Ishikawa (cell line): Measurements from ENCODE around the gene OTUD1.

ENCODE experiments used
- CEBPB ChIP-seq: IDR thresholded peaks from 2 replicates; pipeline ENCODE4 v1.6.1; 2012
- CREB1 ChIP-seq: IDR thresholded peaks from 2 replicates; pipeline ENCODE4 v1.6.1; 2012; ENCODE audit warnings: low read depth
- EGR1 ChIP-seq: IDR thresholded peaks from 2 replicates; pipeline ENCODE4 v1.6.1; 2012
- EP300 ChIP-seq: IDR thresholded peaks from 2 replicates; pipeline ENCODE4 v1.6.1; 2012; ENCODE audit warnings: borderline replicate concordance
- FOXM1 ChIP-seq: IDR thresholded peaks from 2 replicates; pipeline ENCODE4 v1.6.1; 2012; ENCODE audit warnings: low read depth, borderline replicate concordance
- MAX ChIP-seq: IDR thresholded peaks from 2 replicates; pipeline ENCODE4 v1.6.1; 2012
- NFIC ChIP-seq: IDR thresholded peaks from 2 replicates; pipeline ENCODE4 v1.6.1; 2012
- RAD21 ChIP-seq: IDR thresholded peaks from 2 replicates; pipeline ENCODE4 v1.6.1; 2012; ENCODE audit warnings: low read depth
- REST ChIP-seq: IDR thresholded peaks from 2 replicates; pipeline ENCODE4 v1.6.1; 2012; ENCODE audit warnings: low read depth, mild to moderate bottlenecking
- TAF1 ChIP-seq: IDR thresholded peaks from 2 replicates; pipeline ENCODE4 v1.6.1; 2012; ENCODE audit warnings: low read depth, mild to moderate bottlenecking
- TCF12 ChIP-seq: IDR thresholded peaks from 2 replicates; pipeline ENCODE4 v1.6.1; 2012; ENCODE audit warnings: low read depth
- TEAD4 ChIP-seq: IDR thresholded peaks from 2 replicates; pipeline ENCODE4 v1.6.1; 2012
- USF1 ChIP-seq: IDR thresholded peaks from 2 replicates; pipeline ENCODE4 v1.6.1; 2012
- YY1 ChIP-seq: IDR thresholded peaks from 2 replicates; pipeline ENCODE4 v1.6.1; 2012; ENCODE audit warnings: low read depth
- ZBTB7A ChIP-seq: IDR thresholded peaks from 2 replicates; pipeline ENCODE4 v1.6.1; 2012; ENCODE audit warnings: low read depth

Gene OTUD1

GRCh38 chr10:23413629-23414089, 25.2 kb upstream of the OTUD1 start:
- TF ChIP-seq EGR1 (no peak), RAD21 (no peak), MAX (no peak)

- TF ChIP-seq ZBTB7A (no peak), CEBPB (no peak), EGR1 (no peak)
Measured at GRCh38 chr10:23414658-23415057, 24.2 kb upstream of the OTUD1 start.

- TF ChIP-seq FOXM1 (no peak), TCF12 (no peak), YY1 (no peak), RAD21 (no peak), NFIC (no peak), EP300 (no peak), REST (no peak)
Measured at GRCh38 chr10:23417254-23417653, 21.6 kb upstream of the OTUD1 start.

GRCh38 chr10:23418051-23418681, 20.7 kb upstream of the OTUD1 start:
- no peak for TF ChIP-seq USF1
- no peak for TF ChIP-seq EP300
- TF ChIP-seq EGR1 = no peak
- no peak for TF ChIP-seq TEAD4
- TF ChIP-seq CEBPB = no peak
- TF ChIP-seq RAD21 = no peak
- no peak for TF ChIP-seq TAF1
- TF ChIP-seq YY1 = no peak
- TF ChIP-seq TCF12 = no peak
- no peak for TF ChIP-seq CREB1
- no peak for TF ChIP-seq REST
- no peak for TF ChIP-seq ZBTB7A
- TF ChIP-seq MAX = no peak
- no peak for TF ChIP-seq FOXM1
- TF ChIP-seq NFIC = no peak

- no peak for TF ChIP-seq TAF1
- TF ChIP-seq CEBPB = no peak
- no peak for TF ChIP-seq EP300
- TF ChIP-seq TCF12 = no peak
- TF ChIP-seq TEAD4 = no peak
- TF ChIP-seq YY1 = no peak
- TF ChIP-seq ZBTB7A = no peak
- no peak for TF ChIP-seq EGR1
- no peak for TF ChIP-seq CREB1
- TF ChIP-seq NFIC = no peak
- no peak for TF ChIP-seq USF1
- TF ChIP-seq REST = no peak
- TF ChIP-seq MAX = no peak
- TF ChIP-seq RAD21 = no peak
- TF ChIP-seq FOXM1 = no peak
Measured at GRCh38 chr10:23419201-23419600, 19.7 kb upstream of the OTUD1 start.
